ENCODE measurements around the gene UCKL1. TPM values are rescaled to one million over a fixed set of nuclear protein-coding genes. Genes with fewer than 3 reads are reported as not detected.

UCKL1 gene
- total RNA-seq, result 32.4 and 37.9 TPM in 2 replicates

GRCh38 chr20:63955827-63956663 lies at the start of gene UCKL1:
TSS of gene UCKL1 (minus strand) at chr20:63956416. CDS start at chr20:63956372, 44 bp downstream.

DNA sequence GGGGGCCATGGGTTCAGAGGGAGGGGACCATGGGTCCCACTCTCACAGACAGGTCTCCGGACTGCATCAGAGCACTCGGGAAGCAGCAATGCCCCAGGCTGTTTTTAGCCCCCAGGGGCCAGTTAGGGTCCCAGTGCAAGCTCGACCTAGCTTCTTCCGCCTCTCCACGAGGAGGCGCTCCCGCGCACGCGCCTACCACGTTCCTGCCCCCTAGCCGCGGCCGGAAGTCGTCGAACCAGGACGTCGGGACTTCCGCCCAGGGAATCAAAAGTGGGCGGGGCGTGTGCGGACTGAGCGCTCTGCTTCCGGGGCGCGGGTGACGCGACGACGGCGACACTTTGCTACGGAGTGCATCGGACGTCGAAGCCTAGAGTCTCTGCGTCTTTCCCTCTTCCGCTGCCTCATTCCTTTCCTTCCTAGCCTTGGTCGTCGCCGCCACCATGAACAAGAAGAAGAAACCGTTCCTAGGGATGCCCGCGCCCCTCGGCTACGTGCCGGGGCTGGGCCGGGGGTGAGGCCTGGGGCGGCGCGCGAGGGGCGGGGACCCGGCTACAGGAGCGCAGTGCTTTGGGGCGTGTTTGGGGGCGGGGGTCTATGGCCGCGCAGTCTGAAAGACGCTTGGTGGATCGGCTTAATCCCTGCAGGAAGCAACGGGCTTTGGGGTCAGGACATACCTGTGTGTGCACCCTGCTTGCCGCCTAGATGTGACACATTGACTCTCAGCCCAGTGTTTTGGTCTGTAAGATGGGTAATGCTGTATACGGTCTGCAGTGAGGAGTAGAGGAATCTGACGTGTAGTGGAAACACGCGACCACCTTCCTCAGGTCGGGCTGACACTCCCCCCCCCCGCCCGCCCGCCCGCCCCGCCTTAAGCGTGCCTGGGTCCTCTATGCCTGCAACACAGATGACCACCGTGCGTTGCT lies 24.9 kb upstream of the UCKL1 start, which contains the start of gene PRPF6:
Gene PRPF6 (plus strand): TSS at position 327 of the 923 bp plus-strand sequence. CDS start 114 bp downstream, at position 441.

GRCh38 chr20:63979557-63980316 lies 23.5 kb upstream of the UCKL1 start, which contains the start of gene SAMD10:
TSS of gene SAMD10 (minus strand) at chr20:63979642. CDS start at chr20:63979467, 175 bp downstream.

GRCh38 chr20:63969838-63970713 lies 13.9 kb upstream of the UCKL1 start, which contains the start of gene ZNF512B:
TSS of gene ZNF512B (minus strand) at chr20:63969930. CDS start at chr20:63967950, 1,980 bp downstream.

DNA sequence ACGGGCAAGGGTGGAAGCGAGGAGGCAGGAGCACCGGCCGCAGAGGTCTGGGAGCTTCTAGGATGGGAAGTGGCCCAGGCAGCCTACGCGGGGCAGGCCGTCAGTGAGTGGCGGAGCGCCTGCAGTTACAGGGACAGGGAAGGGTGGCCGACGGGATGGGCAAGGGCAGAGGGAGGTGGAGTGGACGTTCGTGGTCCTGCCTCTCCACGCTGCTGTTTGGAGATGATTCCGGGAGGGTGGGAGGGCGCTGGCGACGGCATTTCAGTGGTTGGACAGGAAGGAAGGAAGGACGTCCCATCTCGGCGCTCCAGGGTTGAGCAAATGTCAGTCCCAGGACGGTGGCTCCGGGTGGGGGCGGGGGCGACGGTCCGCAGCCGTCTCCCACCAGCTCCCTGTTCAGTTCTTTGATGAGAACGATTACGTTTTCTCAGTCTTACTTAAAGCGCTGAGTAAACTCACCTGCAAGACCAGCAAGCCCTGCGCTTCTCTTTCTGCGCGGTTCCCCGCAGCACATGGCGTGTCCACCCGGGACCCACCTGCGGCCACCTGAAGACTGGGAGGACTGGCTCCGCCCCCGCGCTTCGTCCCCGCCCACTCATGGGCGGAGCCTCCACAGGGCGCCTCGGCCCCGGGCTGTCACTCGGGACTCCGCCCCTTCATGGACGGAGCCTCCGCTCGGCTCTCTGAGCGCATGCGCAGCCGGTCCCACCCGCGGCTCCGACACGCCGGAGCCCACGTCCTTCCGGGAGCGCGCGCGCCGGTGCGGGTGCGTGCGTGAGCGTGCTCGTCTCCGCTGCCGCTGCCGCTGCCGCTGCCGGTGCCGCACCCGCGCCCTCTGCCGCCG lies 61.6 kb downstream of the UCKL1 start, which contains the start of gene DNAJC5:
Gene DNAJC5 (plus strand): TSS at position 769 of the 844 bp plus-strand sequence. CDS start 33,220 bp downstream, outside the sequence.

Small RNAs within 50 kb of the gene (small RNA-seq; reads per million reads assigned to genes)
- gene MIR647, result not detected
- not detected for gene MIR941-2
- gene MIR941-4, result not detected
- gene MIR941-5, result not detected
- 5.4 reads per million, percentile 93 among the genes with 10 or more reads in this experiment for gene RNU1-134P

Other genes with a start within 250 kb of the UCKL1 start
- gene ARFRP1, start 248.4 kb downstream of the UCKL1 start, total RNA-seq, result 22.9 and 28.1 TPM in 2 replicates
- gene ZGPAT, start 248.4 kb downstream of the UCKL1 start, total RNA-seq, result 18.0 and 25.2 TPM in 2 replicates
- 2.9 and 3.7 TPM in 2 replicates for gene LIME1, start 219.8 kb downstream of the UCKL1 start, total RNA-seq
- 26.7 and 35.9 TPM in 2 replicates for gene SLC2A4RG, start 216.6 kb downstream of the UCKL1 start, total RNA-seq
- 13.1 and 14.4 TPM in 2 replicates for gene ZBTB46, start 125.2 kb downstream of the UCKL1 start, total RNA-seq
- gene ABHD16B, start 94.9 kb downstream of the UCKL1 start, total RNA-seq, result not detected in 2 replicates
- 153 and 174 TPM in 2 replicates for gene TPD52L2, start 91.1 kb downstream of the UCKL1 start, total RNA-seq
- 89.5 and 96.4 TPM in 2 replicates for gene DNAJC5, start 61.3 kb downstream of the UCKL1 start, total RNA-seq
- 18.9 and 22.9 TPM in 2 replicates for gene ZNF512B, start 13.5 kb upstream of the UCKL1 start, total RNA-seq
- 3.7 and 6.5 TPM in 2 replicates for gene SAMD10, start 23.2 kb upstream of the UCKL1 start, total RNA-seq
- 66.8 and 80.7 TPM in 2 replicates for gene PRPF6, start 24.7 kb upstream of the UCKL1 start, total RNA-seq
- 3.6 and 3.9 TPM in 2 replicates for gene C20orf204, start 79.8 kb upstream of the UCKL1 start, total RNA-seq
- 52.4 and 56.8 TPM in 2 replicates for gene SOX18, start 93.2 kb upstream of the UCKL1 start, total RNA-seq
- 25.5 and 43.8 TPM in 2 replicates for gene TCEA2, start 106.8 kb upstream of the UCKL1 start, total RNA-seq
- 28.9 and 29.7 TPM in 2 replicates for gene RGS19, start 123.1 kb upstream of the UCKL1 start, total RNA-seq
- 1.3 and 2.9 TPM in 2 replicates for gene OPRL1, start 123.7 kb upstream of the UCKL1 start, total RNA-seq
- gene LKAAEAR1, start 128.0 kb upstream of the UCKL1 start, total RNA-seq, result 0.33 TPM in 1 of 2 replicates, not detected in the other
- gene NPBWR2, start 151.1 kb upstream of the UCKL1 start, total RNA-seq, result not detected in 2 replicates
- not detected in 2 replicates for gene MYT1, start 208.0 kb upstream of the UCKL1 start, total RNA-seq